ENCODE data around the gene C20orf202.

C20orf202 gene

DNA sequence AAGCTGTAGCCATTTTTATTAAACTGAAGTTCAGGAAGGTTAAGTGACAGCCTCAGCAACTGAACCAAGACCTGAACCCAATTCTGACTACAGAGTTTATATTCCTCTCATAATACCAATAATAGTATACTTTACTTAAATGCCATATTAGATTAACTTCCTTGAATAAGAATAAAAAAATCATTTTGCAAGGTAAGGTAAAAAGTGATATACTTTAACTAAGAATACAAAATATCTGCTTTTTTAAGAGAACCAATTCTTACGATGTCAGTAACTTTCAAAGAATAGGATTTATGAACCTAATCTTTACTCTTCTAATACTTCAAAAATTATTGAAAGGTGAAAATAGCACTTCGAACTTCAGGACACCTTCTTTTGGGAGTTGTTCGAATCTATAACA lies 26.3 kb downstream of the C20orf202 start:
- no peak for TF ChIP-seq CTCF (IDR thresholded peaks at IDR 0.05; ENCODE audit: extremely low read depth, missing control alignments)
- DNase-seq (ENCODE audit: low spot score), result no peak

DNA sequence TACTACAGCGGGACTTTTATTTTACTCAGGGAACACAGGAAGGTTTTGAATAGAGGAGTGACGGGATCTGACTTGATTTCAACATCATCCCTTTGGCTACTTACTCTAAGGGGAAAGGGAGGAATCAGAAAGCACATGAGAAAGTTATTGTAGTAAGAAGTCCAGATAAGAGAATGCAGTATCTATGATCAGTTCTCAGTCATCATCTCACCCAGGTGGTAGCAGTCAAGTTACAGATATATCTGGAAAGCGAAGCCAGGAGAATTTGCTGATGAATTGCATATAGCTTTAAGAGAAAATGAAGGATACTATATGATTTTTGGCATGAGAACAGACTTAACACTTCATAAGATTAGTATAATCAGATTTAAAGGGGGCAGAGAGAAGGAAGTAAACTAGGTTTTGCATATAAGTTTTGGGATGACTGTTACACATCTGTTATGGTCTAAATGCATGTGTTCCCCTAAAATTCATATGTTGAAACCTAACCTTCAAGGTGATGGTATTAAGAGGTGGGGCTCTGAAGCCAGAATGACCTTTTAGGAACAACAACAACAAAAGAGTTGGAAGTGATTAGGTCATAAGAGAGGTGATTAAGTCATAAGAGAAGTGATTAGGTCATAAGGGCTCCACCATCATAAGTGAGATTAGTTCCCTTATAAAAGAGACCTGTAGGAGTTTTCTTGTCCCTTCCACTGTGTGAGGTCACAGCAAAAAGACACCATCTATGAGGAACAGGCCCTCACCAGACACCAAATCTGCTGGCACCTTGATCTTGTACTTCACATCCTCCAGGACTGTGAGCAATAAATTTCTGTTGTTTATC lies 29.2 kb downstream of the C20orf202 start:
- TF ChIP-seq CTCF (IDR thresholded peaks at IDR 0.05; ENCODE audit: extremely low read depth, missing control alignments), result no peak
- no peak for DNase-seq (ENCODE audit: low spot score)

- TF ChIP-seq CTCF (IDR thresholded peaks at IDR 0.05; ENCODE audit: extremely low read depth, missing control alignments), result no peak
- no peak for DNase-seq (ENCODE audit: low spot score)
Measured at GRCh38 chr20:1240549-1240948, 37.3 kb downstream of the C20orf202 start.

GRCh38 chr20:1241456-1241855 lies 38.2 kb downstream of the C20orf202 start:
- TF ChIP-seq CTCF (IDR thresholded peaks at IDR 0.05; ENCODE audit: extremely low read depth, missing control alignments), result no peak
- DNase-seq (ENCODE audit: low spot score), result no peak

DNA sequence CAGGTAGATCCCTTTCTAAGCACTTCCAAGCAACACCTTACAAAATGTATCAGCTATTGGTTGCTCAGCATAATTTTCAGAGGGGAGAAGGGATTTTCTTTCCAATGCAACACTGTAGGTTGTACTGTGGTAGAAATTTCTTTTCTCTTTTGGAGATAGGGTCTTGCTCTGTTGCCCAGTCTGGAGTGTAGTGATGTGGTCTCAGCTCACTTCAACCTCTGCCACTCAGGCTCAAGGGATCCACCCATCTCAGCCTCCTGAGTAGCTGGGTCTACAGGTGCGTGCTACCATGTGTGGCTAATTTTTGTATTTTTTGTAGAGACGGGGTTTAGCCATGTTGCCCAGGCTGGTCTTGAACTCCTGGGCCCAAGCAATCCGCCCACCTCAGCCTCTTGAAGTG lies 38.8 kb downstream of the C20orf202 start:
- DNase-seq (ENCODE audit: low spot score), result no peak
- TF ChIP-seq CTCF (IDR thresholded peaks at IDR 0.05; ENCODE audit: extremely low read depth, missing control alignments), result no peak

- TF ChIP-seq CTCF (IDR thresholded peaks at IDR 0.05; ENCODE audit: extremely low read depth, missing control alignments), result no peak
- DNase-seq (ENCODE audit: low spot score), result no peak
Measured at GRCh38 chr20:1242530-1242929, 39.3 kb downstream of the C20orf202 start.

DNA sequence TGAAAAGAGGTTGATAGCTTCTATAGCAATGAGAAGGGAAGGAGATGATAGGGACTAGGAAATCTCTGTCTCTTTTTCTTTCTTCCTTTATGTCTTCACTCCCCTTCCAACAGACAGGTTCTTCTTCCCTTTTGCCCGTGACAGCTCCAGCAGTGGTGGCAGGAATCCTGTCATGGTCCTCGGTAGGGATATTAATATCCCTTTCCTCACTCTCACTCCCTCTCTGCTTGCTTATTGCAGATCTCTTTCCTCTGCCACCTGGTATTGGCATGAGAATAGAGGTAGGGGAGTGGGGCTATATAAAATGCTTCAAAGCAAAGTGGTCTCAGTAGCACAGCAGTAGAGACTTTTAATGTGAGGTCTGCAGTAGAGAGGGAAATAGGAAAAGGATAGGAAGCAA lies 42.3 kb downstream of the C20orf202 start:
- TF ChIP-seq CTCF (IDR thresholded peaks at IDR 0.05; ENCODE audit: extremely low read depth, missing control alignments), result no peak
- DNase-seq (ENCODE audit: low spot score), result no peak
